HG03097 (cell line): ENCODE measurements around the gene BCO1.

Experiments
- ATAC-seq: cut with Tn5 transposase; IDR thresholded peaks from one replicate; pipeline ENCODE4 v1.9.1; 2021; ENCODE audit not compliant: unreplicated experiment, low FRiP score

BCO1 gene

DNA sequence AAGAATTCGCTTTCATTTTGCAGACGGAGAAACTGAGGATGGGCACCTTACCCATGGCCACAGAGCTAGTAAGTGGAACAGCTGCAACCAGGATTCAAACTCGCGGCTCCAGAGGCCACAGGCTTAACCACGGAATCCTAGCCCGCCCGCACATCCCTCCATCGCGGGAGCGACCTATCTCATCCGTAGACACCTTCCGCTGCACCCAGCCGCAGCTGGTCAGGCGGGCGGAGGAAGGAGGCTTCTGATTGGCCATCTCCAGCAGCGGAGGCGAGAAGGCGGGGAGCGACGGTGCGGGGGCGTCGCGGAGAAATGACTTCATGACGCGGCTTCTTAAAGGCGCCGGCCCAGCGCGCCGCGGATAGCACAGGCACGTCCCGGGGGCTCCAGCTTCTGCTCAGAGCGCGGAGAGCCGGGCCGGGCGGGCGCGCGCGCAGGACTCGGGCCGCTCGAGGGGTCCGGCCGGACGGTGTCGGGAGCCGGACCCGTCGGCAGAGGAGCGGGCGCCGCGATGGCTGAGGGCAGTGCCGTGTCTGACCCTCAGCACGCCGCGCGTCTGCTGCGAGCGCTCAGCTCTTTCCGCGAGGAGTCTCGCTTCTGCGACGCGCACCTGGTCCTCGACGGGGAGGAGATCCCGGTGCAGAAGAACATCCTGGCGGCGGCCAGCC, 76.2 kb downstream of the BCO1 start, which contains the start of gene GAN:
TSS of gene GAN (plus strand) at position 360 of the 668 bp plus-strand sequence. CDS start at position 512, 152 bp downstream.
- ATAC-seq = peak; percentile 84

DNA sequence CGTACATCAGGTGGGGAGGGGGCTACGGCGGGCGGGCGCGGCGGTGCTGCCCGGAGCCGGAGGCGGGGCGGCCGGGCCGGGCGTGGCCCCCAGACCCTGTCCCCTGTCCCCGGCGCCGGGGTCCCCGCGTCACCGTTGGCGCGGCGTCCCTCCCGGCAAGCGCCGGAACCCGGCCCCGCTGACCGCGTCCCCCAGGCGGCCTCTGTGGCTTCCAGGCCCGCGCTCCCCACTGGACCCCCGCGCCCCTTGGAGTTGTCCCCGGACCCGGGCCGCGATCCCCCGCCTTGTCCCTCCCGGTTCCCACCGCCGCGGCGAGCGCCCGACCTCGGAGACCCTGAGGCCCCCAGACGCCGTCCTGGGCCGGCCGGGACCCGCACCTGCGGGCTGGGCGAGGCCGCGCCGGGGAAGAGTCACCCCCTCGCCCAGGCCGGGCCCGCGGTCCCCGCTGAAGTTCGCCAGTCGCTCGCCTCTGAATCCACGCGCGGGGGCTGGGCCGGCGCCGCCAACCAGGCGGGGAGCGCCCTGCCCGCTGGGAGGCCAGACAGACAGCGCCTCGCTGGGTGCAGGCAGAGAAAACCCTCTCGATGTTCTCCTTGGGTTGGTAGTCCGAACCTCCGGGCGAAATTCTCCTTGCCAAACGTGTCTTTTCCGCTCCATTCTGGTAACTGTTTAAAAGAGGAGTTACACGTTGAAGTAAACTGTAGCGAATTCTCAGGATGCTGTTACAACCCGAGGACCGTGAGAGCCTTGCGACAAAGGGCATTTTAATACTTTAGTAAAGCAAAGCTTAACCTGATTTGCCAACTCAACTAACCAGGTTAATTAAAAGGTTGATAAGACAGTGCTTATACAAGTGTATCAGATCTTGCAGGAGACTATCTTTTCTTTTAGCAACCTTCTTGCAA, 77.0 kb downstream of the BCO1 start:
- ATAC-seq = peak; percentile 27

DNA sequence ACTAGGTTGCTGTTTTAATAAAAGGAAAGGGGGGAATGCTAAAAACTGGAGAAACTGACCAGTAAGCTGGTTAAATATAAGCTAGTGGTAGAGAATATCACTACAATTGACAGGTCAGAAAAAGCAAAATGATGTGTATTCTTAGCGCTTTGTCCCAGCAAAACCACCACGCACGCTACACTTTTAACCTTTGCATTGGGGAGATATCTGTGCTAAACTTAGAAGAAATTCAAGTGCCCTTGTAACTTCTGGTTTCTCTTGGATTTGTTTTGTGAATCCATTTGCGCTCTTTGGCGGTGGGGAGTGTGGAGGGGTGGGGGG, 77.6 kb downstream of the BCO1 start:
- no peak for ATAC-seq

DNA sequence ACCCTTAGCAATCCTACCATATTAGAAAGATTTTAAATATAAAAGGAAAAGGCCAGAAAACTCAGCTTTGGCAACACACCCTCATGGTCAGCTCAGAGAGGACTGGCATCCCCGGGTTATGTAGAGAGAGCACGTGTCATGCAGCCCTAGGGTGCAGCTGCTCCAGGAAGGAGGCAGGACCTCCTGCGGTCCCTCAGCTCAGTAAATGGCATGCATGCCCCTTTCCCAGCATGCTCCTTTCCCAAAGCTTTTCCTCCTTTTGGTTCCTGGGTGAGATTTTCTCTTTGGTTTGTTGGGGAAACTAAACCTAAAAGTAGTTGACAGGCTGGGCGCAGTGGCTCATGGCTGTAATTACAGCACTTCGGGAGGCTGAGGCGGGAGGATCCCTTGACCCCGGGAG, 80.2 kb downstream of the BCO1 start:
- ATAC-seq = no peak

DNA sequence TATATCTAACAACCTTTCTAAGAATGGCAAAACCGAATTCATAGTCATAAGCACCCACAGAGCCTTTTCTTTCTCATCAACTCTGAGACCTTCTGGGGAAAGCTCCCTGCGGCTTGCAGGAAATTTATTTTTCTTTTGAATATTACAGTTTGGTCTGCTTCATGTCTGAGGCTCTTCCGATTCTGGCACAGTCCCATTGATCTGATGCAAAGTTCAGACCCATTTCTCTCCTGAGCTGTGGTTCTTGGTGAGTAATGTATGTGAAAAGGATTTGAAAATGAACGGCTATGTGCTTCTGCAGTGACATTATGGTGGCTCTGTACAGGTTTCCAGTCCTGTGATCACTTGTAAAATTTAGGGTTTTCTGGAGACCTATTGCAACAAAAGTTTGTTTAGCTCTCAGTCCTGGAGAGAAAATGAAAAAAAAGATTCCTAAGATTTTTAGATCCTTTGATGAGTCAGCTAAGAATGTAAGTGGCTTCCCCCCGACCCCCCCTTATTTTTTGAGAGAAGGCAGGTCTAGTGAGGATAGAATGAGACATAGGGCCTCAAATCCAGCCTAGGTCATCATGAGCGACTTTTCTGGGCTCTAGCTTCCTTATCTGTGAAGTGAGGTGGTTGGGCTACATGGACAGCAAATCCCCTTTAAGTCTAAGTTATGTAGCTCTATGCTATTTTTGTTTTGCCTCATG, 80.9 kb downstream of the BCO1 start:
- no peak for ATAC-seq

DNA sequence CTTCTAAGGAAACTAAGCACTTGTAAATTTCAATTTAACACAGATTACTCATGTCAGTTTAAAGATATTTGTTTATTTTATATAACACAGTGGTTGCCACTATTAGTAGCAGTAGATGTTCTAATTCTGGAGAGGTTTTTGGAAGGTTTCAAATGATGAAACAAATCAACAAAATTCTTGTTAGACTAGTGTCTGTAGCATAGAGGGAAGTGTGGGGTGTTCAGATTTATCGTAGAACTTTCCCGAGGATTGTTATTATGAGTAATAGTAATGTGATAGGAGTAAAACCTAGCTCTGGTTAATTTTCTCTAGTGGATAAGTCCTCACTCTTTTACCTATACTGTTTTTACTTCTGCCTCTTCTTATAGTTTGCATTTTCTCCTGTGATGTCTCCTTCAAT, 82.5 kb downstream of the BCO1 start:
- ATAC-seq = no peak

DNA sequence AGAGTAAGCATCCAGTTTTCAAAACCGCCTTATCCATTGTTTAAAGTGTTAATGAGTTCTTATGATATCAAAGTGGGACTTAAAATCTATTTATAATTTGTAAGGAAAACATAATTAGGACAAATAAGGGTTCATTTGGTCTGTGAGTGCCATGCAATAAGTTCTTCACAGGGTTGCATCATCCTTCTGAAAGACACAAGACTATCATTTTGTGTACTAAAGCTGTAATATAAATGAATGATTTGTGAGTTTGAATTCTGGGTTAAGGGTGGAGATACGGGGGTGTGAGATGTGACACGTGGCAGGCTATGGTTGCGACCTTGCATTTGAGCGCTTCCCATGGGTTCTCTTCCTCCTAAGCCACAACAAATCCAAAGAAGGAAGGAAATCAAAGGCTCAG, 83.0 kb downstream of the BCO1 start:
- no peak for ATAC-seq

DNA sequence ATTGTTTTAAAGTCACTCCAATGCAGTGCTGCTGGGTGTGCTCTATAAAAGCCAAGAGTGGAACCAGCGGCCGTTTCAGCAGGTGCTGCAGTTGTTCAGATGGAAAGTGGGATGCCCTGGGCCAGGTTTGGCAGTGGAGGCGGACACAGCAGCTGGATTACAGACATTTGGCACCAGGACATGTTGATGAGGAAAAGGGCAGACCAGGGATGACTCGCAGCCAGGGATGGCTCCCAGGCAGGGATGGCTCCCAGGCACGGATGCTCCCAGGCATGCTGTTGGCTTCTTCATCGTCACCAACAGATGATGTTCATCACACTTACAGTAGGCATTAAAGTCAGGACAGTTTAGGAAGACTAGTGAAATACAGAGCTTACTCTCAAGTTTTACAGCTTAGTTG, 86.3 kb downstream of the BCO1 start:
- ATAC-seq = no peak

DNA sequence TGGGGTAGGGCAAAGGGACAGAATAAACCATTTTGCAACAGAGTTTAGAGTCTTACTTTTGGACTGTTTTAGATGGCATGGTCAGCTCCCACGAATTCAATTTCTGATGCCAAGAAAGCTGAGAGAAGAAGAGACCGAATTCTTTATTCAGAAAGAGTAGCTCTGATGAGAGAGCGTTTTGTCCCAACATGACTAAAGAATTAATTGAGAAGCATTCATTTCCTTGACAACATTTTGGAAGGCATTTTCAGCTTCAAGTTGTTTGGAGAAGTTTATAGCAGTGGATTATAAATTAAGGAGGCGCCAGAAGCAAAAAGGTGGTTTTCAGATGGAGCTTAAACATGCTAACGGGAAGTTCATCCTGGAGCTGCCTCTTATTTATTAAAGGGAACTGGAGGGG, 88.5 kb downstream of the BCO1 start:
- no peak for ATAC-seq

DNA sequence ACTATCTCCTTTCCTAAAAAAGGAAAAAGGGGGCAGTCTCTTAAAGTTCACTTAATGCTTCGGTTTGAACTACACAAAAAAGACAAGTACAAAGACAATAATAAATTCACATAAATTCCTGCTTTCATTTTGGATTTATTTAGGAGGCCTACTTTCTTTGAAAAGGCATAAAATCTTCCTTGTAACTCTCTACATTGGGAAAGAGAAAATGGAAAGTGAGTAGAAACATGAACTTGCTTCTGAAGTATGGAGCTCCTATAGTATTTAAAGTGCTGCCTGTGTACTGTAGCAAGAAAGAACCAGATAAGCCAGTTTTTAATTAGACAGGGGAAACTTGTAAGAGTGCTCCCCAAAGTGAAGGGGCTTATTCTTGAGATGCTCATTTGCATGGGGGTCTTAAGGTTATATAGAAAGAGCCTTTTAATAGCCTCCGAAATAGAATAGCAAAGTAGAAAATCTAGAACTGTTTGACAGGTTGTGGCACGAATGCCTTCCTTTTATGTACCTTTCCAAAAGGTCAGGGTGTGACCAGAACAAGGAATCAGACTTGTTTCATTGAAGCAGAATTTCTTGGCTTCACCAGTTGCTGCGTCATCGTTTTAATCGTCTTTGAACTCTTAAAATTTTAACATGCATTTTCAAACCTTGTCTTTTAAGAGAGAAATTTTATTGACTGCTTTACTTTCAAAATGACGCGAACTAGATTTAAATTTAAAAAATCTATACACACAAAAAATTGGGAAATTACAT, 89.1 kb downstream of the BCO1 start:
- ATAC-seq = no peak

DNA sequence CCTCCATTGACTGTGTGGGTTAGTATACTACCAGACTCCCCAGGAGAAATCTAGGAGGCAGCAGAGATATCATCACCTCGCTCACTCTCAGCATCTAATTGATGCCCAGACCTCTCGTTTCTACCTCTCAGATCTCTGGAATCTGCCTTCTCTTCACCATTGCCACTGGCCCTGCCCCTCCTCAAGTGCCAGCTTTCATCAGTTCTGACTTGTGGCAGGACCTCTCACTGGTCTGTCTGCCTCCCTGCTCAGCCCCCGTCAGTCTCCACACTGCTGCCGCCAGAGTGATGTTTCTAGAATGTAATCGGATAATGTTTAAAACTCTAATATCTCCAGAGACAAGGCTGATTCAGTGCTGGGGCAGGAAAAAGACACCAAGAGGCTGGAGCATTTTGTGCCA, 91.5 kb downstream of the BCO1 start:
- ATAC-seq = no peak

DNA sequence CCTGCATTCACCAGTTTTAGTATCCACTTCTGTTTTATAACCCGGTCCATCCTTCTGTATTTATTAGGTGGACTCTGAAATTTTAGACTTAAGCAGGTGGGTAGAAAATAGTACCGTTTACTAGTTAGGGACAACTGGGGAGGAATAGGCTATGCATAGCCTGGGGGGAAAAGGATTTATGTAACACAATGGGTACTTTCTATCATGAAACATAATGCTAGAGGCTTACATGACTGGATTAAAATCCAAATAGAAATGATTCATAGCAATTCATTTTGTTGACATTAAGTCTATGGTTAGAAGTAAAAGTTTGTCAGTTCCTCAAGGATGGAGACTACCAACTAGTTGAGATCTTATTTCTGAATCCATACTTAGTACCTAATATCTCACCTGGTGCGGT, 94.9 kb downstream of the BCO1 start:
- ATAC-seq = no peak

DNA sequence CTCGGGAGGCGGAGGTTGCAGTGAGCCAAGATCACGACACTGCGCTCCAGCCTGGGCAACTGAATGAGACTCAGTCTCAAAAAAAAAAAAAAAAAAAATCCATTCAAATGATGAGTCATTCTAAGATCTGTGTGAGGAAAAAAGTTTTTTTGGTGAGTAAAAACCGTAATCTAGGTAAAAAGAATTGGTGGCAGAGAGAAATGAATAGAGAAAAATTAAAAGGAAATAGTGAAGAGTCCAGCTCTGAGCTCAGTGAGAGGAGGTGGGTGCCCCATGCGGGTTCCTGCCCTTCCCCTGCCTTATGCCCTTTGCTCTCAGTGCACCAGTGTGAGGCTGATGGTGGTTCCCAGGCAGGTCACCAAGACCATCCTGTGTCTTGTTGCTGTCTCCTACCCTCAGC, 97.2 kb downstream of the BCO1 start:
- no peak for ATAC-seq

DNA sequence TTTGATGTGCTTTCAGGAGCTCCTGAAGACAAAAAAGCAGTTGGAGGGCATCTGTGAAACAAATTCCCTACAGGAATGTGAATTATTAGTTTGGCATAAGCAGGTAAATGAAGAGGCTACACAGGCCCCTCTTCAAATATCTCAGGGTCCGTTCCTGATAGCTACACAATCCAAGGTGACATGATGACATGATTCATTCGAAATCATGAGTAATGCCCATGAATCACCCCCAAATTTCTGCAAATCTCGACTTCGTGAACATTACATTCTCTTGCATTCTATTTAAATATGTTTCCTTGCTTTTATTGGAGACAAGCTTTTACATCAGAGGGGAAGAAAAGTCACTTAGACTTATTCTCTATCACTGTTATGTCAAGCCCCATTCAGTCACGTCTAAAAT, 98.6 kb downstream of the BCO1 start:
- ATAC-seq = no peak
